Activated naive CD8-positive, alpha-beta T cell treated with anti-CD3 and anti-CD28 coated beads, Interleukin-2, amount 50 U/mL, for 24 hours (primary cell): ENCODE data around the gene KIDINS220.

Source experiments
- ATAC-seq: fragments of 150-1000 bp; cut with Tn5 transposase; one replicate; pipeline ENCODE4 v1.10.0; 2021
- DNase-seq: peaks from one replicate; pipeline ENCODE4 v3.0.0; 2021
- H3K27ac Mint-ChIP-seq: one replicate; pipeline ENCODE4 v1.8.0; 2021; ENCODE audit warnings: mild to moderate bottlenecking, mixed read lengths
- H3K27me3 Mint-ChIP-seq: one replicate; pipeline ENCODE4 v1.8.0; 2021; ENCODE audit warnings: mixed read lengths
- H3K36me3 Mint-ChIP-seq: one replicate; pipeline ENCODE4 v1.8.0; 2021; ENCODE audit warnings: low read depth, mixed read lengths
- H3K4me1 Mint-ChIP-seq: one replicate; pipeline ENCODE4 v1.8.0; 2021; ENCODE audit warnings: mixed read lengths
- H3K4me3 Mint-ChIP-seq: one replicate; pipeline ENCODE4 v1.8.0; 2021; ENCODE audit warnings: mild to moderate bottlenecking, moderate library complexity, mixed read lengths
- H3K9me3 Mint-ChIP-seq: one replicate; pipeline ENCODE4 v1.8.0; 2021; ENCODE audit warnings: mixed read lengths

KIDINS220 gene

DNA sequence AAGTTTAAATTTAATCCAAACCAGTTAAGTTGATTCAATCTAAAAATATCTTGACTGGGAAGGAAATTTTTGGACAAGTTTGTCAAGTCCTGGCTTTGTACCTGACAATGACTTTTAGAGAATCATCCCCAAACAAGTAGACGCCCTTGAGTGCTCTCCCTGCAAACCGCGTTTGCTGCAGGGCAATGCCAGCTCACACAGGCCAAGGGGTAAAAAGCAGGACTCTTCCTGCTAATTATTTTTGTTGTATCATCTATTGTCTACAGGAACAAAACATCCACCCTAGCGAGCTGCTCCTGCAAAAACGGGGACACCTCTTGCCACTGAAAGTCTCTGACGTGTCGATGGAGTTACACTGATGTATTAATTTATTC lies 144.6 kb downstream of the KIDINS220 start:
- H3K9me3 Mint-ChIP-seq = no peaks in the 10 kb centered on the region
- no peaks in the 10 kb centered on the region for H3K36me3 Mint-ChIP-seq
- H3K27ac Mint-ChIP-seq = no peak overlapping the region
- H3K27me3 Mint-ChIP-seq = peaks cover 25% of the 10 kb centered on the region
- DNase-seq (no peak), ATAC-seq (no peak)
- H3K4me3 Mint-ChIP-seq = no peak overlapping the region
- H3K4me1 Mint-ChIP-seq = peaks cover 4% of the 10 kb centered on the region

DNA sequence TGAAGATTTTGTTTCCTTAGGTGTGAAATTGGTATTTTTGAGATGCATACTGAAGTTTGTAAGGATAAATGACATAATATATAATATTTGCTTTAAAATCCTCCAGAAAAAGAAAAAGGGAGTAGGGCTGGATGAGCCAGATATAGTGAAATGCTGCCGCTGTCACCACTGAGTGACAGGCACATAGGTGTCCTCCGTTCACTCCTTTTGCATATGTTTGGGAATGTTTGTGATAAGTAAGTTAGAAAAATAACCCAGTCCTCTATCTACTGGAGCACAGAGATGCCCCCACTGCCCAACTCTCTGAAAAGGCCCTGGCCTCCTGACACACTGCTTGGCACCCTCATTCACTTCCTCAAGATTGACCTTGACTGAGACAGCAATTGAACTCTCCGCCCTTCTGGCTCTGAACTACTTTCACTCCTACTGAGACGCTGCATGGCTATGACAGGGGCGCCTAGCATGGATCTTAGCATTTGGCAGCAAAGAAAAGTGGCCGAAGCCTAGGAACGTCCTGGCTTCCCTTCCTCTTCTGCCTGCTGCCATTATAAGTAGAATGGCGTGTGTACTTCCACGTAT lies 145.5 kb downstream of the KIDINS220 start:
- no peak for DNase-seq
- H3K4me3 Mint-ChIP-seq = no peak overlapping the region
- H3K27ac Mint-ChIP-seq = no peak overlapping the region
- no peaks in the 10 kb centered on the region for H3K9me3 Mint-ChIP-seq
- peaks cover 4% of the 10 kb centered on the region for H3K4me1 Mint-ChIP-seq
- no peaks in the 10 kb centered on the region for H3K36me3 Mint-ChIP-seq
- no peak for ATAC-seq
- H3K27me3 Mint-ChIP-seq = peaks cover 25% of the 10 kb centered on the region

DNA sequence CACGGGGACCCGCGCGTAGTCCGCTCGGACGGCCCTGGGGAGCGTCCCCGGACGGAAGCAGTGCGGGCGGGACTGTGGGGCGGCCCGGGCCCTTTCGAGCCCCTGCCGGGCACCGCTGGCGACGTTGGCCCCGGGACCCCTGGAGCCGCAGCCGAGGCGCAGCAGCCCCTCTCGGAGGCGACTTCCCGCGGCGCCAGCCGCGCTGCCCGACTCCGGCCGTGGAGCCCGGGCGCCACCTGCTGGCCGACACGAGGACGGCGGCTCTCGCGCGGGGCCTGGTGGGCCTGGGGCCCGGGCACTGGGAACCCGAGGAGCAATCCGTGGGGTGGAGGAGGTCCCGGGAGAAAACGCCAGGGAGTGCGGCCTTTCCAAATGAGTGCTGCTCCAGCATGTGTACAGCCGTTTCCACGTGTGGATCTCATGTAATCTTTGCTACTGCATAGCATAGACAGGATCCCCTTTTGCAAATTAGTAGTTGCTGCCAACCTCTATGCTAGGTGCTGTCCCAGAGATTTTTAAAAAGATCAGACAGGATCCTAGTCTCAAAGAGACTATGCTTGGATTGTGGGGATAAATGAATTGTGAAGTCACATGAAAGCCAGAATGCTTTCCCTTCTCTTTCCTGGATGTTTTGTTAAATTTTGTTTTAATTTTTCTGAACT lies 151.6 kb downstream of the KIDINS220 start:
- peaks cover 5% of the 10 kb centered on the region for H3K27me3 Mint-ChIP-seq
- ATAC-seq (peak; percentile 34), DNase-seq (peak; percentile 88)
- peaks cover 27% of the 10 kb centered on the region for H3K36me3 Mint-ChIP-seq
- H3K4me1 Mint-ChIP-seq = peaks cover 17% of the 10 kb centered on the region
- H3K4me3 Mint-ChIP-seq = peak overlapping the region; percentile 54
- no peak overlapping the region for H3K27ac Mint-ChIP-seq
- H3K9me3 Mint-ChIP-seq = no peaks in the 10 kb centered on the region

DNA sequence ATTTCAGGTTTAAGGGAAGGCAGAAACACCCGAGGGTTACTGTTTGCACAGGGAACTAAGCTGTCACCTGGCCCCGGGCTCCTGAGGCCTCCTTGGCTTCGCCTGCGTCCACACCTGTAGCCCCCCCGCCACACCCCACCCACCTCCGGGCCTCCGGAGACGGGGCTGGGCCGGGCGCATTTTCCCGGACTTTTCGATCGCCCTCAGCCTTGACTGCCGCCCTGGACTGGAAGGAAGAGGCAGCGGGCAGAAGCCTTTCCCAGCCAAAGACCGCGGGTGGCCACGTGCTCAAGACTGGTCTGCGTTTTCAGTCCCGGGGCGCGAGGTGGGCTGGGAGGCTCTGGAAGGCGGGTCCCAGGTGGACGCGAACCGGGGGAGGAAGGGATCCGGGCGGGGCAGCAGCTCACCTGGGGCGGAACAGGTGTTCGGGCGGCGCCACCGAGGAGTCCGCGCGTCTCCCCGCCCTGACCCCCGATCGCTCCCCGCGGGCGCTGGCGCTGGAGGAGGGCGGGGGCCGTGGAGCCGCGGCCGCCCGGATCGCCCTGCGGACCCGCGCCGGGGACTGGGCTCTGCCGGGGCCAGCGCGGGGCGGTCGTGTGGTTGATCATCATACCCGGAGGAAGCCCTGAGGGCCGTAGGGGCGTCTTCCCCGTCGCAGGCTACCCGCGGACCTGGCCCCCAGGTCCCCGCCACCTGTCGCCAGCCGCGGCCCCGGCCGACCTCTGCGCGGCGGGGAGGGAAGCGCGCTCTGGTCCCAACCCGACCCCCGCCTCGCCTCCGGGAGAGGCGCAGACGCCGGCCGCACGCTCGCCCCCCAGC lies 152.3 kb downstream of the KIDINS220 start:
- ATAC-seq = peak; percentile 9
- peak; percentile 65 for DNase-seq
- Mint-ChIP-seq H3K4me3 (peak overlapping the region; percentile 93), H3K27ac (peak overlapping the region; percentile 95), H3K27me3 (peaks cover 5% of the 10 kb centered on the region), H3K4me1 (peaks cover 24% of the 10 kb centered on the region), H3K36me3 (peaks cover 27% of the 10 kb centered on the region), H3K9me3 (no peaks in the 10 kb centered on the region)

DNA sequence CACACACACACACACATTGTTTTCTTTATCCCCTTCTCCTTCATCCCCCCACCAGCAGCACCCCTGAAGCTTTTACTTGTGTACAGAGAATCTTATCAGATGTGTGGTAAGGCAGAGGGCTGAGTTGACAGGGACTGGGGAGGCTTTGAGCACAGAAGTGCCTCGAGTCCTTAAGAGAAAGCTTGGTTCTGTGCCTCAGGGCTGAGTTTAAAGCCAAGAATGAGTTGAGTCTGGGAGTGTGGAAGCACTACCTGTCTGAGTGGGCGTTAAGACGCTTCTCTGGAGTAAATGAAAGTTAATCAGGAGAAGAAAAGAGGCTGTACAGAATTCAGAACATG lies 152.9 kb downstream of the KIDINS220 start:
- peaks cover 7% of the 10 kb centered on the region for H3K27me3 Mint-ChIP-seq
- ATAC-seq (peak; percentile 11), DNase-seq (no peak)
- peak overlapping the region; percentile 95 for H3K27ac Mint-ChIP-seq
- no peaks in the 10 kb centered on the region for H3K9me3 Mint-ChIP-seq
- H3K36me3 Mint-ChIP-seq = peaks cover 27% of the 10 kb centered on the region
- H3K4me1 Mint-ChIP-seq = peaks cover 30% of the 10 kb centered on the region
- H3K4me3 Mint-ChIP-seq = peak overlapping the region; percentile 93

DNA sequence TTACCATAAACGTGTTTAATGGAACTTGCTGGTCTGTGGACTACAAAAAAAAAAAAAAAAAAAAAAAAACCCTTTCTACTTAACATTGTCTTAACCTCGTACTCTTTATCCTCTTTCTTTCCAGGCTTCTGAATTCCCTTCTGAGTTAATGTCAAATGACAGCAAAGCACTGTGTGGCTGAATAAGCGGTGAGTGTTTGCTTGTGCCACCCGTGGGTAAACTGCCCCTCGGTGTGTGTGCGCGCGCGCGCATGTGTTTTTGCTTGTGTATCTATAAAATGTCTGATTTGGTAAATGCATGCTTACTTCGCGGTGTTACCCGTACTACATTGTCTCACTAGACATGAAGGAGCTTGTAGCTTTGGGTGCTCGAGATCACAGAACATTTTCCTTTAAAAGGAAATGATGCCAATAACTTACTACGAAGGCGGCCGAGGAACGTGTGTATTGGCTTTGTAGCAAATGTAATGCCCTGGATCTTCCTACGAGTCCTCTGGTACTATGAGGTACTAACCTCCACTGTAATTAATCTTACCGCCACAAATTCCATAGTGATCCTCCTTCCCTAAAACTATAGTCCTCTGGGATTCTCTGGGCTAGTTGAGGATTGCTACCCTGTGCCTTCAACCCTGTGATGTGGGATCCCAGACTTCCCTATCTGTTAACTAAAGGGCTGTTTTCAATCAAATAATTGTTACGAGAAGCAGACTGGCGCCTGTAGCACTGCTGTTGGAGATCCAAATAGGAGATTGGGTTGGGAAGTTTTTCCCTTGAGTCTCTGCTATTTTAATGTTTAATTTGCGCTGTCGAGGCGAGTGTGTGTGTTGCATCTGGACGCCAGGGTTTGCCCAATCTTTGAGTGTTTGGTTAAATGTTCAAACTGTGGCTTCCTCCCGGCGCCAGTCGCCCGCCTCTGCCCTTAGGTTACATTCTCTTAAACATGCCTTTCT lies 154.4 kb downstream of the KIDINS220 start:
- H3K27ac Mint-ChIP-seq = peak overlapping the region; percentile 89
- peaks cover 27% of the 10 kb centered on the region for H3K36me3 Mint-ChIP-seq
- peak overlapping the region; percentile 93 for H3K4me3 Mint-ChIP-seq
- peak; percentile 45 for DNase-seq
- no peaks in the 10 kb centered on the region for H3K9me3 Mint-ChIP-seq
- H3K4me1 Mint-ChIP-seq = peaks cover 38% of the 10 kb centered on the region
- ATAC-seq = no peak
- H3K27me3 Mint-ChIP-seq = peaks cover 10% of the 10 kb centered on the region

DNA sequence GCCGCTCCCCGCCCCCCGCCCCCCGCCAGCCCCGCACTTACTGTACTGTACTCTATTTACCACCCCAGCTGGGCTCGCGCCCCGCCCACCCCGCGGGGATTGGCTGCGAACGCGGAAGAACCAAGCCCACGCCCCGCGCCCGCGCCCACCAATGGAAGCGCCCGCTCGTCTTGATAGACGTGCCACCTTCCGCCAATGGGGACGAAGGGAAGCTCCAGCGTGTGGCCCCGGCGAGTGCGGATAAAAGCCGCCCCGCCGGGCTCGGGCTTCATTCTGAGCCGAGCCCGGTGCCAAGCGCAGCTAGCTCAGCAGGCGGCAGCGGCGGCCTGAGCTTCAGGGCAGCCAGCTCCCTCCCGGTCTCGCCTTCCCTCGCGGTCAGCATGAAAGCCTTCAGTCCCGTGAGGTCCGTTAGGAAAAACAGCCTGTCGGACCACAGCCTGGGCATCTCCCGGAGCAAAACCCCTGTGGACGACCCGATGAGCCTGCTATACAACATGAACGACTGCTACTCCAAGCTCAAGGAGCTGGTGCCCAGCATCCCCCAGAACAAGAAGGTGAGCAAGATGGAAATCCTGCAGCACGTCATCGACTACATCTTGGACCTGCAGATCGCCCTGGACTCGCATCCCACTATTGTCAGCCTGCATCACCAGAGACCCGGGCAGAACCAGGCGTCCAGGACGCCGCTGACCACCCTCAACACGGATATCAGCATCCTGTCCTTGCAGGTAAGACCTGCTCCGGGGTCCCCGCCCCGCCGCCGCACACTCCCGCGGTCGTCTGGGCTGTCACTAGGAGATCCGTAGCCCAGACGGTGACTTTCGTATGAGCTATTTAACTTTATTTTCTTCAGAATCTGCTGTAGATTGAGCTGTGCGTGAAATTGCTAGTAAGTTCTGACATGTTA lies 155.4 kb downstream of the KIDINS220 start, which contains the start of gene ID2:
TSS of gene ID2 (plus strand) at position 271 of the 907 bp plus-strand sequence. CDS start at position 381, 110 bp downstream.
- peak within 1 kb of the TSS; percentile 89 for H3K27ac Mint-ChIP-seq
- ATAC-seq = peak; percentile 68
- H3K27me3 Mint-ChIP-seq = peaks cover 19% of the 10 kb centered on the region
- peaks cover 27% of the 10 kb centered on the region for H3K36me3 Mint-ChIP-seq
- peak within 1 kb of the TSS; percentile 93 for H3K4me3 Mint-ChIP-seq
- H3K9me3 Mint-ChIP-seq = no peaks in the 10 kb centered on the region
- peaks cover 47% of the 10 kb centered on the region for H3K4me1 Mint-ChIP-seq
- peak; percentile 99 for DNase-seq

DNA sequence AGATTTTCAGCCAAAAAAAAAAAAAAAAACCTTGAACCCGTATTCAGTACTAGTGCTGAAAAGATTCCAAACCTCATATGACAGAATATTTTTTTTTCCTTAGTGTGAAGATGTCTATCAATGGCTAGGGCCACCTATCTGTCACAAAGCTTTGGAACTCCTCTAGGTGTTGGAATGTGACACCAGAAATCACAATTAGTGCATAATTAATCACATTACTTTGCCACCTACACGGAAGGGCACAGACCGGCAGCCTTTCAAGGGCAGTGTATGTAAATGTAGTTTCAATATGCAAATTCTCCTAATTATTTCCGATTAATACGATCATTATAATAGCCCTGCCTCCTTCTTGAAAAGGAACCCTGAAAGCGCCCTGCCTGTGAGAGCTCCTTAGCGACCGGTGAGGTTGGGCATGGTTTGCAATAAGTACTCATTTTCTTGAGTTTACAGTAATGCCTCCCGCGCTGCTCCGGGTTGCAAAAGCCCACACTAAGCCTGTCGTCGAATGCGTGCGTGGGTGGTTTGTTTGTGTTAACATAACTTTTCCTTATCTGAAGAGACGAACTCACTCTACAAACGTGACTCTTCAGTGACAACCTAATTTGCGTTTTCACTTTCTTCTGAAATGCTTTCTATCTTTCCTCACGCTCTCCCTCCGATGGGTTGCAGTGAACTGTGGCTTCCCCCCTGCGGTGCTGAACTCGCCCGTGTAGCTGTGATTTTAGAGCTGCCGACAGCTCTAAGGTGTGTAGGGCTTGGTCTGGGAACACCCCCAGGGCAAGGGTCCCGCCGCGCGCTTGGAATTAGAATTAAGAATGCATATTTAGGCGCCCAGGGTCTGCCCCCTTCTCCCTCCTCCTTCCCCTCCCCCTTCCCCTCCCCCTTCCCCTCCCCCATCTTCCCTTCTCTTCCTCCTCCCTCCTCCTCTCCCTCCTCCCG lies 156.3 kb downstream of the KIDINS220 start:
- H3K4me3 Mint-ChIP-seq = peak overlapping the region; percentile 87
- H3K4me1 Mint-ChIP-seq = peaks cover 49% of the 10 kb centered on the region
- H3K27ac Mint-ChIP-seq = peak overlapping the region; percentile 80
- peaks cover 27% of the 10 kb centered on the region for H3K27me3 Mint-ChIP-seq
- peak; percentile 6 for ATAC-seq
- peaks cover 27% of the 10 kb centered on the region for H3K36me3 Mint-ChIP-seq
- H3K9me3 Mint-ChIP-seq = no peaks in the 10 kb centered on the region
- peak; percentile 74 for DNase-seq

DNA sequence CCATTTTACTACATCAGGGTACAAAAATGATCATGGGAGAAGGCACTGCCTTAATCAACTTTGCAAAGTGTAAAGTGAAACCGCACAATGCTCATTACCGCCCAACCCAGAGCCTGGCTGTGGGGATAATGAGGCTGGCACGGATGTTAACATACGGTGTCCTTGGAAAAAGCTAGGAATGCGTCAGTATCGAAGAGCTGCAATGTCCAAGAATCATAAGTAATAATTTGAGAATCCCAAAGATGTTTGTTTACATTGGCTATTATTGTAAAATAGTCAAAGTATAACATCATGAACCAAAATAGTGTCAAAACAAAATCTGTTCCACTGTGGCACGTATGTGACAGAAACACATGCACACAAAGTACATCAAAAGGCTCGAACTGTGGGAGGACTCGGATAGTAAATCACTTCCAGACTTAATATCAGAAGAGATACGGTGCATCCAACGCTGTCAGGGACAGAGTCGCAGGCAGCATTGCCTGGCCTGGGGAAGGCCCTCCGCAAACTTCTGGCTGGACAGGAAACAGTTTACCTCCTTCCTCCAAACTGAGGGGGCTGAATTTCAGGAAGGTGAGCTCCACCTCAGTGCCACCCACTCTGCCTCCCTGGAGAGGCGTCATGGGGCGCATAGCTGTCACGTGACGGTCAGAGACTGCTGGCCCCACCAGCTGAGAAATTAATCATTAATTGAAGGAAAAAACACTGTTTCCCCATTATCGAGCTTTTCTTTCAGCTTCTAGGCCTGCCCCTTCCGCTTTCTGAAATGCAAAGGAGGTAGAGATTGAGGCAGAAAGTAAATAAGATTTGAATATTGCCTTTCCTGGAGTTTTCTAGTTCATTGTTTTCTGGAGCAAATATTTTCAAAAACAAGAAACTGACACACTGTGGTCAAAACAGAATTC lies 157.3 kb downstream of the KIDINS220 start:
- peaks cover 5% of the 10 kb centered on the region for H3K9me3 Mint-ChIP-seq
- peaks cover 36% of the 10 kb centered on the region for H3K27me3 Mint-ChIP-seq
- H3K27ac Mint-ChIP-seq = peak overlapping the region; percentile 84
- peaks cover 27% of the 10 kb centered on the region for H3K36me3 Mint-ChIP-seq
- H3K4me1 Mint-ChIP-seq = peaks cover 47% of the 10 kb centered on the region
- ATAC-seq (no peak), DNase-seq (no peak)
- H3K4me3 Mint-ChIP-seq = peak overlapping the region; percentile 87

DNA sequence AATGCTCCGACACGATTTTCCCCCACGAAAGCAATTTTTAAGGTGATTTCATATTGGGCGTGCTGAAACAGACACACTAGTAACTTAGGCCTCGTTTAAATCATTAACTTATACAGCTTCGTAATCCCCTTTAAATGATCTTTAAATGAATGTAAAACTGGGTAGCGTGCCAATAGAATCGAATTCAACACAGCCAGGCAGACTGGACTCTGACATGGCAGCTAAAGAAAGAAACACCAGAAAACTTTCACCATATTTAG lies 157.9 kb downstream of the KIDINS220 start:
- Mint-ChIP-seq H3K4me1 (peaks cover 45% of the 10 kb centered on the region), H3K27me3 (peaks cover 42% of the 10 kb centered on the region)

More for the DNA sequence above, 157.9 kb downstream of the KIDINS220 start:
- peaks cover 7% of the 10 kb centered on the region for H3K9me3 Mint-ChIP-seq
- DNase-seq (no peak), ATAC-seq (no peak)
- H3K4me3 Mint-ChIP-seq = peak overlapping the region; percentile 87
- H3K36me3 Mint-ChIP-seq = peaks cover 26% of the 10 kb centered on the region
- peak overlapping the region; percentile 84 for H3K27ac Mint-ChIP-seq
